HG02938 (cell line): ENCODE results near the gene MEG3.

Source experiments
- ATAC-seq: cut with Tn5 transposase; IDR thresholded peaks from one replicate; pipeline ENCODE4 v1.9.1; 2021; ENCODE audit warnings: mild to moderate bottlenecking, moderate library complexity; ENCODE audit not compliant: unreplicated experiment

The MEG3 gene

DNA sequence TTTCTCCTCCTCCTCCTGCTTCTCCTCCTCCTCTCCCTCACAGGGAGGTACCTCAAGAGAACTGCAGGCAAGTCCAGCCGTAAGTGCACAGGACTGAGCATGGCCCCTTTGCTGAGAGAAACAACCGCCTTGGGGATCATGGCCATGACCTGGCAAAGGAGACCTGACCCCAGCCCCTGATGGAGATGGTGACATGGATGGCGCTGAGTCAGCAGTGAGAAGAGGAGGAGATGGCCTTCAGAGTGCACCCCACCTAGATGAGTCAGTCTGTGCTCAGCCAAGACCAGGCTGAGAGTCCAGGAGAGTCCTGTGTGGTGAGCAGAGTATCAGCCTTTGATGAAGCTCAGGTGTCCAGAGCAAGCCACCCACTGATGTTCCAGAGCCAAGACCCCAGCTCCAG, 36.4 kb downstream of the MEG3 start:
- no peak for ATAC-seq

DNA sequence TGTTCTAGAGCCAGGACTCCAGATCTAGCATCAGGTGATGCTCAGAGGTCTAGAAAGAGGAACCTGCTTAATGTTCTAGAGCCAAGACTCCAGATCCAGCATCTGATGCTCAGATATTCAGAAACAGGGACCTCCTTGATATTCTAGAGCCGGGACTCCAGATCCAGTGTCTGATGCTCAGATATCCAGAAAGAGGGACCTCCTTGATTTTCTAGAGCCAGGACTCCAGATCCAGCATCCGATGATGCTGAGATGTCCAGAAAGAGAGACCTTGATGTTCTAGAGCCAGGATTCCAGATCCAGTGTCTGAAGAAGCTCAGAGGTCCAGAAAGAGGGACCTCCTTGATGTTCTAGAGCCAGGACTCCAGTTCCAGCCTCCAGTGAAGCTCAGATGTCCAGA, 36.9 kb downstream of the MEG3 start:
- no peak for ATAC-seq

DNA sequence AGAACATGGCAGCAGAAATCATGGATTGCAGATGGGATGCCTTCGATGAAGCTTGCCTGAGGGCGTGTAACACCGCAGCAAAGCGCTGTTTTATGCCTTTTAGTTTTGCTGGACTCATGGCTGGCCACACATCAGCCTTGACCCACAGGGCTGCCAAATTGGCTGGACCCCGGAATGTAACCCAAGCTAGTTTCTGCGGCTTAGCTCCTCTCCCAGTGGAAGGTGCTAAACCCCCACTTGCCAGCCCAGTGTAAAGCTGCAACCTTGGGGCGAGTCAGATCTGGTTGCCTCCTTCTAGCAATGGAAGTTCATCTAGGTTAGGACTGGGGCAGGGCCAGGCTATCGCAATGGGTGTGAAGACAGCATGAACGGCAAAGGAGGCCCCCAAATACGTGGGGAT, 38.3 kb downstream of the MEG3 start:
- ATAC-seq: no peak

DNA sequence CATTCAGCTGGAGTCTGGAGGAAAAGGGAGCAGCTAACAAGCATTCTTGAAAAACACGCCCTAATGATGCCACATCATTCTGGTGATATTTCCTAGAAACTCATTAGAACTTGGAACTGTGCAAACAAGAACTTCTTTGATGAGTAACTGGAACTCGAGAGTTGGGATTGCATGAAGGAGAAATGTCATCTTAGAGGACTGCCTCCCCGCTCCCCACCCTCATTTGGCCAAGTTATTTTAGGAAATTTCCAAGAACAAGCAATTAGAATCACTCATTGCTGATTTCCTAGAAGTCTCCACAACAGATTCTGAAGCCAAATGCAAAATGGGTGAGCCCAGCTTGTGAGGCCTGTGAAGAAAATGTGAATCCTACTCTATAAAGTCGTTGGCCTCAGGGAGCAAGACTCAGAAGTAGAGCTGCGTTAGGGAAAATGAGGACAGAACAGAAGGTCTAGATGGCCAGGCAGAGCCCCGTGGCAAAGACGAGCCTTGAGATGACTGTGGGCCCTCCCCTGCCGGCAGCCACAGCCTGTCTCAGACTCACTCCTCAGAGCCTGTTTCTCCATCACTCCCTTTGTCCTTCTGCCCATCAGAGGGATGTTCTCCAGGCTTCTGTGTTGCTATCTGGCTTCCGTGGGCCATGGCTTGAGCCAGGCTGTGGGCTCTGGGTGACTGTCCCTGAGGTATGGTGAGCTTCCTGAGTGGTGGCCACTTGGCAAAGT, 39.2 kb downstream of the MEG3 start:
- ATAC-seq: no peak

DNA sequence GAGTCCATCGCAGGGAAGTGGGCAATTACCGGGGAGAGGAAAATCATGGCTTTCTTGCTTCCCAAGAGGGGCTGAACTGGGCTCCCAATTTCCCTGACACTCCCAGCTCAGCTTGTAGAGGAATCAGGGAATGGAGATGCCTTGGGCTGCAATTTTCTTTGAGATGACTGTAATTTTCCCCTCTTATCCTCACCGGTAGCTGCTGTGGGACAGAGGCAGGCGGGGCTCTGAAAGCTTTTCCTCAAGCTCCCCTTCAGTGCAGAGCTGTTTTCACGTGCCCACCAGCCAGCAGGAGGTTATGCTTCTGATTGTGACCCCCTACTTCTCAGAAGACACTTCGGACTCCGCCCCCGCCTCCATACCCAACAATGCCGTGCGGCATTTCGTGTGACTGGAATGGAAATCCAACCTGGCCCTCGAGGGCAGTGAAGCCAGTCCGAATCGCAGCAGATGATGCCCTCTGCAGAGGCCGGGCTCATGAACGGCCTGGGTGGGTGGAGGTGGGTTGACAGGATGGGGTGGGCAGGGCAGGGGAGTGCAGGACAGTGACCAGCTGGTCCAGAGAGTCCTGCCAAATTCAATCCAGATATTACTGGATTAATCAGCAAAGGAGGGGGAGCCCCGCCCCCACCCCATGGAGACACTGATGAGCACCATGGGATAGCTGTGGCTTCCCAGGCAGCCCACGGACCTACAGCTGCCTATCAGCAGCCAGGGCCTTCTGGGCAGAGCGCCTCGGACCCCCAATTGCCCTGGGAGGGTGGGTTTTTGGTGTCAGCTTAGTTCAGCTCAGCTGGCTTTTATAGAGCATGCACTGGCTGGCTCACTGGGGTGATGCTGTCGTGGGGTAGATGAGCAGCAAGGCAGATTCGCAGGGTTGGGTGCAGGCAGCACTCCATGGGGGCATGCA, 40.0 kb downstream of the MEG3 start:
- ATAC-seq: no peak

DNA sequence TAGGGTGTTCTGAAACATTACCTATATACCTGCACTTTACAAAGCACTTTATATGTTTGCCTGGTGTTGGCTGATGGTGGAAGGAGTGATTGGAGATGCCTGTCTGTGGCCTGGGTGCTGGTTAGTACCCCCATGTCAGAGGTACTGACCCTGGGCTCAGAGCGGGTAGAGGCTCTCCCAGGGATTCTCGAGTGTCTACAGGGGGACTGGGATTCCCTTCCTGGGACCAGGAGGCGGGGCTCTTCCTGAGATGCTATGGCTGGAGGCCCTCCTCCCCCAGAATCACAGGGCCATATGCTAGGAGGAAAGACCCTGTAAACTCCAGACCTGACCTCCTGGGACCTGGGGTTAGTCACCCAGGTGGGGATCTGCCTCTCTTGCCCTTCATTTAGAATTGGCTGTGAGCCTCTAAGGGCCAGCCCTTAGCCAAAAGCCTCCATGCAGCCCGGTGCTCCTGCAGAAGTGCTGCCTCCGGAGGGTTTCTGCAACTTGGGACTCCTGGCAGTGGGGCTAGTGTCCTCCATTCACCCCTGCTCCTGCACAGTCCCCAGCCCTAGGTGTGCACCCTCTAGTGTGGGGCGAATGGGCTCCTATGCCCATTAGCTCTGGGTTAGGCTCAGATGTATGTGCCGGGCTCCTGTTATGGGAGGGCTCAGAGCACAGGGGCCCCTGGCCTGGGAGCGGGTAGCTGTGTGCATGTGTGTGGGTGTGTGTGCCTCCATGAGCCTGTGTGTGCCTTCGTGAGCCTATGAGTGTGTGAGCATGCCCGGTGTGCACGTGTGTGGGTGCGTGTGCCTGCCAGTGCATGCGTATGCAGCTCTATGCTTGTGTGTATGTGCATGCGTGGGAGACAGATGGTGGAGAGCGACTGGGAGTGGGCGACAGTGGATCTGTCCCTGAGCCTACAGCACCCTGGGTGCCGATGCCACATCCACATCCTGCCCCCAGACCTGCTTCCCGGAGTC, 41.0 kb downstream of the MEG3 start:
- ATAC-seq: no peak

DNA sequence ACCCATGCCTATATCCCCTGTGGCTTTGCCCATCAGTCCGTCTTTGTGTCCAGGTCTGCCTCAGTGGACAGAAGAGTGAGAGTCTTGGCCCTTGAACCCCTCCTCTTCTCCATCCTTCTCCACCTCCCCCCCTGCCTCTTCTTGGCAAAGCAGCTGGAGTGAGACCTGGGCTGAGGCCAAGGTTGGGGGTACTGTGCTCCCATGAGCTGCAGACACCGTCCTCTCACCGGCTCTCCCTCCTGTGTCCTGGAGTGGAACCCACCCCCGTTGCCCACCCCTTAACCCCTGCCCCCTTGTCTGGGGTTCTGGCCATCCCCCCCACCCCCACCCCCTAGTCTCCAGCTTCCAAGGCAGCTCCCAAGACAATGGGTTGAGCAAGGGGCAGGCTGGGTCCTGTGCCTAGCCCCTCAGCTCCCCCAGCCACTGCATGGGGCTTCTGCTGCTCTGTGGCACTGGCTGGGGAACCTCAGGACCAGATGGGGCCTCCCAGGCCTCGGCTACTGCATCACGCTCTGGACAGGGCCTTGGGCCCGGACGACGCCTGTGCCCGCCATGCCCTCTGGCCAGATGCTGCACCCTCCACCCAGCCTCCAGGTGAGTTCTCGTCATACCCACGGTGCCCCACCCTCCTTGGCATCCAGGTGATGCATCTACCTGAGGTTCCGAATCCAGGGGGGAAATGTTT, 41.9 kb downstream of the MEG3 start:
- ATAC-seq: no peak

DNA sequence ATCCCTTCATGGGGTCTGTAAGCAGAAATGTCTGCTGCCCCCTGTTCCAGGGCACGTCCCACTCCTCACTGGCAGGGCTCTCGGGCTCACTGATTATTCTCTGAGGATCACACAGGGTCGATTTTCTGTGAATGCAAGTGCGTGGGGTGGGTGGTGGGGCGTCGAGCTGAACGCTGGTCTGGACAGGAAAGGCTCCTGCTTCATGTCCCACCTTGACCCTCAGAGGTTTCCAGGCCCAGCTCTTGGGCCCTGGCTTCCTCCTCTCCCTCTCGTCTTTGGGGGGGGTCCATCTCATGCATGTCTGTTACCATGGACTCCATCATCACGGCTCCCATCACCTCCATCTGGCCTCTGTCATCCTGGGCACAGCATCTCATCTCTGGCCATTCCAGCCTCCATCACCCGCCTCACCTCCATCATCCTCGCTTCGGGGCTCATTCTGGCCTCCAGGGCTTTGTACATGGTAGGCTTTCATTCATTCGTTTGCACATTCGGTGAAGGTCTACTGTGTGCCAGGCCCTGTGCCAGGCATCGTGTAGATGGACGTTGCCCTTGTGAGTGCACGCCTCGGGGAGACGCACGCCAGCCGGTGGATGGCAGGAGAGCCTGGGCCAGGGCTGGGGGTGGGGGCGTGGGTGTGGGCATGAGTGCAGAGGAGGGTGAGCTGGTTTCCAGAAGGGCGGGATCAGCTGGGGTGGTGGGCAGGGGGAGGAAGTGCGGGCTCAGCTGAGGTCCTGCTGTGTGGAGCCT, 42.9 kb downstream of the MEG3 start:
- ATAC-seq: no peak

DNA sequence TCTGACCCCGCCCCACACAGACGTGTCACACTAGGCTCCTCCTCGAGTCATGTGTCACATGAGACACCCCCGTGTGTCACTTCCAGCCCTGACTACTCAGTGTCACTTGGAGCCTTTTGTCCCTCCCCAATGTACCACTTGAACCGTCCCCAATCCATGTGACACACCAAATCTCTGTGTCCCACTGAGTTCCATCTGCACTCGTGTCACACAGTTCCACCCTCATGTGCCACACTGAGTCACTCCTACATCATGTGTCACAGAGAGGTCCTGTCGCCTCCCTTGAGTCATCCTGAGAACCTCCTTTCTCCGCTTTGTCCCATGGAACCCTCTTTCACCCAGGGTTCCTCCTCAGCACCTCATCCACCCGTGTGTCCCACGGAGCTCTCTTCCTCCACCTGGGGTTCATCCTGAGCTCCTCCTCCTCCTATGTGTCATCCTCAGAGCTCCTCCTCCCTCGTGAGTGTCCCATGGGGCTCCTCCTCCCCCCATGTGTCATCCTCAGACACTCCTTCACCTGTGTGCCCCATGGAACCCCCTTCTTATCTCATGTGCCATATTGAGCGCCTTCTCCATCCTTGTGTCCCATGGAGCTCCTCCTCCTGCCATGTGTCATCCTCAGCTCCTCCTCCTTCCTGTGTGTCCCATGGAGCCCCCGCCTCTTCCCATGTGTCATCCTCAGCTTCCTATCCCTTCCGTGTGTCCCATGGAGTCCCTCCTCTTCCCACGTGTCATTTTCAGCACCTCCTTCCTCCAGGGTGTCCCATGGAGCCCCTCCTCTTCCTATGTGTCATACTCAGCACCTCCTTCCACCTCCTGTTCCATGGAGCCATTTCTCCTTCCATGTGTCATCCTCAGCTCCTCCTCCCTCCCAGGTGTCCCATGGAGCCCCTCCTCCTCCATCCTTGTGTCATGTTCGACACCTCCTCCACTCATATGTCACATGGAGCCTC, 45.6 kb downstream of the MEG3 start:
- ATAC-seq: no peak

DNA sequence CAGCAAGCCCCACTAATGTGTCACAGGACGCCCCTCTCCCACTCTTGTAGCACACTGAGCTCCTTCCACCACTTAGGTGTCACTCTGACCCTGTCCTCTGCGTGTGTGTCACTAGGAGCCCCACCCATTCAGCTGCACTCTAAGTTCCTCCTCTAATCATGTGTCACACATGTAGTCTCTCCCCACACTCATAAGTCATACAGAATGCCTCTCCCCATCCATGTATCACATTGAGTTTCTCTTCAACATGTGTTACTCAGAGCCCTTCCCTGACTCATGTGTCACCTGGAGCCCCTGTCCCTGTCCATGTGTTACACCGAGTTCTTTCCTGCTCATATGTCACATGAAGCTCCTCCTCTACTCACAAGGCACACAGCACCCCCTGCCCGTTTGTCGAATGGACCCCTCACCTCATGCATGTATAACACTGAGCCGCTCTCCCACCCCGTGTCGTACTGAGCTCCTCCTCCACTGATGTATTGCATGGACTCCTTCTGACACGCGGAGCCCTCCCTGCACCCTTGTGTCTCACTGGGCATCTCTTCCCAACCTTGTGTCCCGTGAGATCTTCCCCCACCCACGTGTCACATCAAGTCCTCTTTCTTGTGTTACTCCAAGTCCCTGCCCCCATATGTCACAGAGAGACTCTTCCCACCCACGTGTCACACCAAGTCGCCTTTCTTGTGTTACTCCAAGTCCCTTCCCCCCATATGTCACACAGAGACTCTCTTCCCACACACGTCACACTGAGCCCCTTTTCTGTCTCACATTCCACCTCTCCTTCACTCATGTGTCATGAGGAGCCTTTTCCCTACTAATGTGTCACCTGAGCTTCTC, 46.6 kb downstream of the MEG3 start:
- ATAC-seq: no peak

DNA sequence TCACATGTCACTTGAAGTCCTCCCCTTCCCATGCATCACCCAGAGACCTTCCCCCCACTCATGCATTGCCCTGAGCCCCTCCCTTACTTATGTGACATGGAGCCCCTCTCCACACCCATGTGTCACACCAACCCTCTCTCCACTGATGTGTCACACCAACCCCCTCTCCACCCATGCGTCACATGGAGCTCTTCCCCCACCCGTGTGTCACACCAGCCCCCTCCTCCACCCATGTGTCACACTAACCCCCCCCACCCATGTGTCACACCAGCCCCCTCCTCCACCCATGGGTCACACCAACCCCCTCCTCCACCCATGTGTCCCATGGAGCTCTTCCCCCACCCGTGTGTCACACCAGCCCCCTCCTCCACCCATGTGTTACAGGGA, 47.2 kb downstream of the MEG3 start:
- ATAC-seq: no peak

DNA sequence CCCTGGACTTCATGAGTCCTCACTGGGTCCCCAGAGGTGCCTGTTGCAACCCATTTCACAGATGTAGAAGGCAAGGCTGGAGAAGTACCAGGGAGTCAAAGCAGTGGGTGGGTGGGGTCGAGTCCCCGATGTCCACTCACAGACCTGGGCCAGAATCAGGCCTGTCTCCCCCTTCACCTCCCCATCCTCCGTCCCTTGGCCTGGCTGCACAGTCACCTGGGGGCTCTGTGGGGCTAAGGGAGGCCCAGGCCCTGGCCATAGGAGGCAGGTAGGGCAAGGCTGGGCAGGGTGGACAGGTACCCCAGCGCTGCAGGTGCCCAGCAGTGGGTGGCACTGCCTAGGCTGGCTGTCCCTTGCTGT, 48.1 kb downstream of the MEG3 start:
- no peak for ATAC-seq

DNA sequence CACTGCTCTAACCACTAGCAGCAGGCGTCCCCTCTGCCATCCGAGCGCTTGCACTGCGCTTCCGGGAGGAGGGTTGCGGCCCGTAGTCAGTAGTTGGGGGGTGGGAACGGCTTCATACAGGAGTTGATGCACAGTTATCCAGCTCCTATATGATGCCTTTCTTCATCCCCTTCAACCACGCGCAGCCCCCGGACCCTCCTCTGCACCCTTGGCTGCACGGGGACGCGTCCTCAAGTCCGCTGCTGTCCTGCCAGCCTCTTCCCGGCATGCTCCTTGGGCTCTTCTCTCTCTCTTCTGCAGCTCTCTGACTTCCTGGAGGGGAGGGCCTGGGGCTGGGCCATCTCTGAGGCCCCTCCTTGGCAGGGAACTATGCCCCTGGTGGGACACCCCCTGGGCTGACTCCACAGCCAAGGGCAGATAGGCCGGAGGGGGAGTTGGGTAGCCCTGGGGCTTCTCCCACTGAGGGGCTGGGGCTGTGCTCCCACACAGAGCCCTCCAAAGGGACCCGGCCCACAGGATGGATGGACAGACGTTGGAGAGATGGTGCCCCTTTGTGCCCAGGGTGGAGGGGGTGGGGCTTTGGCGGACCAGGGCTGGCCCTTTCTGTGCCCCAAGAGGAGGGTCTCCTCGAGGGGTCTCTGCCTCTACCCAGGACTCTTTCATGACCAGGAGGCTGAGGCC, 48.6 kb downstream of the MEG3 start:
- no peak for ATAC-seq

DNA sequence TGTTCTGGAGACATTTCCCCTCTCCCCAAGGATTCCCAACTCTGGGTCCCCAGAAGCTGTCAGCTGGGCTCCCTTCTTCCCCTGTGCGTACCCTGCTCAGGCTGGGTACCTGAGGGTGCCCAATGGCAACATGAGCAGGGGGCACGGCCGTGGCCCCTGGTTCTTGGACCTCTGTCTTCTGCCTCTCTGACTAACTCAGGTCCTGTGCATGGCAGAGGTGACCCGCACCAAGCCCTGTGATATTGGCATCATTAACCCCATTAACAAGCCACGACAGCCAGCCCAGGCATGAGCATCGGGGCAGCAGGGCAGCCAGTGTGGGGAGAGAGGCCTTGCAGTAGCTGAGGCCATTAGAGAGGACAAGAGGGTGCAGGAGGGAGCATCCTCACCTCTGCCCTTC, 49.2 kb downstream of the MEG3 start:
- no peak for ATAC-seq

DNA sequence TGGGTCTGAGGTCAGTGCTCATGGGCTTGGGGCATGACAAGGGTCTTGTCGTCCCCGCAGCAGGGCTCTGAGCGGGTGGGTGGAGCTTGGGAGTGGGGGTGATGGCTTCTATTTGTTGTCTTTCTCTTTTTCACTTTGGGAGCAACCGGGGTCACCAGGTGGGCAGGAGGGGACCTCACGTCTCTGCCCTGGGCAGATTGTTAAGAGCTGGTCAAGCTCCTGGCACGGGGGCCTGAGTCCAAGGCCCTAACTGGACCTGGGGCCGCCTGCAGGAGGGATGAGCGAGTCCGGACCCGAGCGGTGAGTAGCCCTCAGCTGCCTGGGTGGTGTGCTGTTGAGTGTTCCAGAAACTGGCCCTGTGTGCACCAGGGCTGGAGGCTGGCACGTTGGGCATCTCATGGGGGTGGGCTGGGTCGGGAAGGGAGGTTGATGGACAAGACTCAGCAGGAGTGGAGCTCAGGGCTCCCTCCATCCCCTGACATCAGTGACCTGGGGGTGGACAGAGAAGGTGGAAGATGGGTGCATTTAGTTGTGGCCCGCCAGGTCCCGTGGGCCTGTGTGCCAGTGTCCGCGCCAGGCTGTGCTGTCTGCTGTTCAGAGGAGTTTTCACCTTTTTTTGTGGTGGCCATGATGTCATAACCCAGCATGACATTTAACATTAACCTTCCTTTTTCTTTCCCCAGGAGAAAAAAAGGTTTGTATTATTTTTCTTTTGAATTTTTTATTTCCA, 50.1 kb downstream of the MEG3 start:
- no peak for ATAC-seq

DNA sequence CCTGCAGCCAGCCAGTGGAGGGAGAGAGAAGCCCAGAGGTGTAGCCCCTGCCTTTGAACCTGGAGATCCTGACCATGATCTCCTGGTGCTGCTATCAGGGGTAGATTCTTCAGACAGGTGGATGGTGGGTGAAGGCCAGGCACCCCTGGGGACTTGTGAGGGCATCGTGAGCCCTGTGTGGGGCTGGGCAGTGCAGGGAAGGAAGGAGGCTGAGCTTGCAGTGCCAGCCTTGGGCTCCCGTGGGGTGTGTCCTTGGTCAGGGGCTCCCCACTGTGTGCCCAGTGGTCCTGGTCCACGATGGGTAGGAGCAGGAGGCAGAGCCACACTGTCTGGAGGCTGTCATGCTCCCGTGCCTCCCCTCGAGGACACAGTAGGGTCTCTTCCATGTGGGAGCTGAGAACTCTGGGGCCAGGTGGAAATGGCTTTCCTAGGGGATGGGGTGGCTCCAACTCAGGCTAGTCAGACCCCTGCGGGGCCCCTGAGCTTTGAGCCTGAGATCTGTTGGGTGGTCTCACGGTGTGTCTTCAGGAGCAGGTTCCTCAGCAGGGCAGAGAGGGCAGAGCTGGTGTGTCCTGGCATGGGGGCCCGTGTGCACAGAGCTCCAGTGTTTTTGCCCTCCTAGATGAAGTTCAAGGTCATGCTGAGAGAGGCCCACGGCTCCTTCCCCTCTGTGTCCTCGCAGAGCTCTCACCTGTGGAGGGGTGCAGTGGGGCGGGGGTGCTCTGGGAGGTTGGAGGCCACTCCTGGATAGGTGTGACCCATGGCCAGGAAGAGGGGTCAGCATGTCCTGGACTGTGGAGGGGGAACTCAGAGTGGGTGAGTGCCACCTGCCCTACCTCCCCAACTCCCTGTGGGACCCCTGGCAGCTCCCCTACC, 52.6 kb downstream of the MEG3 start:
- no peak for ATAC-seq
